Measurements from ENCODE around the gene CNIH3.

DNA sequence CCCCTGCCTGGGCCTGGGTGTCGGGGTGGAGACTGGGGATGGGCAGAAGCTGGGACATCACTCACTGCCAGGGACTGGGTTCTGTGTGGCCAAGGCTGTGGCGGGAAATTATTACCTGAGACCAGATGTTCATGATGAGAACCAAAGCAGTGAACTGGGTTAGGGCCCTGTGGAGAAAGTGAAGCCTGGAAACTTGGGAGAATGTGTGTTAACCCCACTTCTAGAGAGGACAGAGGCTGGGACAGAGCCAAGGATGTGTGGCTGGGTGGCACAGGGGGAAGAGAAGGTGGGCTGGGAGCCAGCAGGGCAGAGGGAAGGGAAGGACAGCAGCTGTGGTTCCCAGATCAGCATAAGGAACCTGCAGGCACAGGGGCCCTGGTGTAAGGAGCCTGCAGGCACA lies 31.3 kb downstream of the CNIH3 start:
- TF ChIP-seq, protein P1, sequence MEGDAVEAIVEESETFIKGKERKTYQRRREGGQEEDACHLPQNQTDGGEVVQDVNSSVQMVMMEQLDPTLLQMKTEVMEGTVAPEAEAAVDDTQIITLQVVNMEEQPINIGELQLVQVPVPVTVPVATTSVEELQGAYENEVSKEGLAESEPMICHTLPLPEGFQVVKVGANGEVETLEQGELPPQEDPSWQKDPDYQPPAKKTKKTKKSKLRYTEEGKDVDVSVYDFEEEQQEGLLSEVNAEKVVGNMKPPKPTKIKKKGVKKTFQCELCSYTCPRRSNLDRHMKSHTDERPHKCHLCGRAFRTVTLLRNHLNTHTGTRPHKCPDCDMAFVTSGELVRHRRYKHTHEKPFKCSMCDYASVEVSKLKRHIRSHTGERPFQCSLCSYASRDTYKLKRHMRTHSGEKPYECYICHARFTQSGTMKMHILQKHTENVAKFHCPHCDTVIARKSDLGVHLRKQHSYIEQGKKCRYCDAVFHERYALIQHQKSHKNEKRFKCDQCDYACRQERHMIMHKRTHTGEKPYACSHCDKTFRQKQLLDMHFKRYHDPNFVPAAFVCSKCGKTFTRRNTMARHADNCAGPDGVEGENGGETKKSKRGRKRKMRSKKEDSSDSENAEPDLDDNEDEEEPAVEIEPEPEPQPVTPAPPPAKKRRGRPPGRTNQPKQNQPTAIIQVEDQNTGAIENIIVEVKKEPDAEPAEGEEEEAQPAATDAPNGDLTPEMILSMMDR (conservative IDR thresholded peaks at IDR 0.05 in 1 of 2, IDR thresholded peaks at IDR 0.05 in 1 of 2; ENCODE audit: low read depth in 1 of 2, low read length in 2 of 2) = no peak
- TF ChIP-seq EZH2 (IDR thresholded peaks at IDR 0.05; ENCODE audit: low read length, missing control alignments) = no peak

Data from fibroblast of lung (primary cell).